COR-L47 (cell line): Measurements from ENCODE around the gene IL18RAP.

Experiments
- DNase-seq: peaks from one replicate; lab custom pipeline; 2025; lab: John Stamatoyannopoulos, UW

The IL18RAP gene

GRCh38 chr2:102453501-102453900 lies 30.5 kb downstream of the IL18RAP start:
- no peak for DNase-seq

- DNase-seq, result no peak
Observed at GRCh38 chr2:102455061-102455670, 32.2 kb downstream of the IL18RAP start.

- no peak for DNase-seq
Observed at GRCh38 chr2:102460467-102460866, 37.5 kb downstream of the IL18RAP start.

- no peak for DNase-seq
Observed at GRCh38 chr2:102461188-102461587, 38.2 kb downstream of the IL18RAP start.

GRCh38 chr2:102463160-102463559 lies 40.2 kb downstream of the IL18RAP start:
- DNase-seq, result no peak

- DNase-seq, result no peak
Observed at GRCh38 chr2:102470168-102470567, 47.2 kb downstream of the IL18RAP start.

GRCh38 chr2:102473020-102473419 lies 50.1 kb downstream of the IL18RAP start, which contains the start of gene SLC9A4:
SLC9A4 (plus strand) TSS chr2:102473226; CDS start chr2:102473760, 534 bp downstream.
- peak; percentile 3 for DNase-seq

- no peak for DNase-seq
Observed at GRCh38 chr2:102473631-102474030, 50.7 kb downstream of the IL18RAP start.

- no peak for DNase-seq
Observed at GRCh38 chr2:102474785-102475184, 51.8 kb downstream of the IL18RAP start.

GRCh38 chr2:102478686-102479470 lies 55.9 kb downstream of the IL18RAP start:
- DNase-seq, result no peak

- DNase-seq, result no peak
Observed at GRCh38 chr2:102480285-102481195, 57.6 kb downstream of the IL18RAP start.

GRCh38 chr2:102481931-102482330 lies 59.0 kb downstream of the IL18RAP start:
- no peak for DNase-seq

GRCh38 chr2:102483086-102483485 lies 60.1 kb downstream of the IL18RAP start:
- DNase-seq, result no peak

- DNase-seq, result no peak
Observed at GRCh38 chr2:102484310-102485061, 61.5 kb downstream of the IL18RAP start.

GRCh38 chr2:102485147-102485785 lies 62.3 kb downstream of the IL18RAP start:
- no peak for DNase-seq

- no peak for DNase-seq
Observed at GRCh38 chr2:102486941-102487702, 64.2 kb downstream of the IL18RAP start.

GRCh38 chr2:102487761-102488462 lies 65.0 kb downstream of the IL18RAP start:
- DNase-seq, result no peak

GRCh38 chr2:102489646-102490045 lies 66.7 kb downstream of the IL18RAP start:
- DNase-seq, result no peak

GRCh38 chr2:102492006-102492405 lies 69.0 kb downstream of the IL18RAP start:
- no peak for DNase-seq

- DNase-seq, result no peak
Observed at GRCh38 chr2:102494570-102494969, 71.6 kb downstream of the IL18RAP start.
